CD4-positive, alpha-beta T cell (primary cell): ENCODE data around the gene FLRT1. TPM values are rescaled to one million over a fixed set of nuclear protein-coding genes. Genes with fewer than 3 reads are reported as not detected.
A peak's percentile ranks its signal among the peaks of the same experiment; 100 is the strongest.

Experiments used
- ATAC-seq: fragments of 200-7000 bp; cut with Tn5 transposase; one replicate; pipeline ENCODE4 v1.10.0; 2022; ENCODE audit warnings: mild to moderate bottlenecking; ENCODE audit not compliant: poor library complexity
- CTCF ChIA-PET: fragments of 350-600 bp; sonication (Branson Sonifier 250); formaldehyde crosslinking; loops from one replicate; lab custom pipeline; 2021; ENCODE audit warnings: antibody characterized with exemption, inconsistent platforms; lab: Charles Lee
- POLR2A ChIA-PET: fragments of 350-600 bp; sonication (Branson Sonifier 250); formaldehyde crosslinking; loops from one replicate; lab custom pipeline; 2021; ENCODE audit warnings: antibody characterized with exemption, inconsistent platforms; lab: Charles Lee
- DNase-seq, 14 experiments: peaks; one replicate each; pipeline ENCODE4 v3.0.0-alpha.2; 2013 to 2020; ENCODE audit warnings: mixed read lengths in 2 of 14
- H3K27ac ChIP-seq, 2 donors: one replicate each; pipeline versions ENCODE4 v1.5.1 to v1.7.0; 2013; ENCODE audit warnings: low read length in 2 of 2, low read depth in 1 of 2, mild to moderate bottlenecking in 1 of 2
- H3K27me3 ChIP-seq, 2 experiments: 1 replicate in 1 of 2; 2 replicates in 1 of 2; pipeline versions ENCODE4 v1.6.1 to v1.7.0; 2013; ENCODE audit warnings: low read length in 2 of 2, control low read depth in 1 of 2, mild to moderate bottlenecking in 1 of 2, moderate library complexity in 1 of 2; ENCODE audit not compliant: insufficient read depth in 2 of 2, control insufficient read depth in 1 of 2
- H3K36me3 ChIP-seq: one replicate; pipeline ENCODE4 v1.6.1; 2013; ENCODE audit warnings: low read length, control low read depth; ENCODE audit not compliant: insufficient read depth
- H3K4me1 ChIP-seq: one replicate; pipeline ENCODE4 v1.6.1; 2013; ENCODE audit warnings: low read length, control low read depth; ENCODE audit not compliant: insufficient read depth
- H3K4me3 ChIP-seq: one replicate; pipeline ENCODE4 v1.5.1; 2013; ENCODE audit warnings: mild to moderate bottlenecking, low read length, moderate library complexity
- H3K9me3 ChIP-seq, 2 experiments: 1 replicate in 1 of 2; 2 replicates in 1 of 2; pipeline versions ENCODE4 v1.6.1 to v1.7.0; 2013; ENCODE audit warnings: low read length in 2 of 2, mild to moderate bottlenecking in 2 of 2, control low read depth in 1 of 2, moderate library complexity in 1 of 2; ENCODE audit not compliant: control insufficient read depth in 1 of 2, insufficient read depth in 1 of 2
- H3K27ac Mint-ChIP-seq: one replicate; pipeline ENCODE4 v1.8.0; 2020; ENCODE audit warnings: mixed read lengths
- H3K27me3 Mint-ChIP-seq: one replicate; pipeline ENCODE4 v1.8.0; 2021; ENCODE audit warnings: mixed read lengths
- H3K36me3 Mint-ChIP-seq: one replicate; pipeline ENCODE4 v1.8.0; 2021; ENCODE audit warnings: low read depth, mixed read lengths
- H3K4me1 Mint-ChIP-seq: one replicate; pipeline ENCODE4 v1.8.0; 2021; ENCODE audit warnings: low read depth, mixed read lengths
- H3K4me3 Mint-ChIP-seq: one replicate; pipeline ENCODE4 v1.8.0; 2020; ENCODE audit warnings: mild to moderate bottlenecking, mixed read lengths
- H3K9me3 Mint-ChIP-seq: one replicate; pipeline ENCODE4 v1.8.0; 2020; ENCODE audit warnings: mixed read lengths
- CTCF ChIP-seq: fragments of 200-600 bp; IDR thresholded peaks from one replicate; pipeline ENCODE4 v1.8.0; 2022; ENCODE audit warnings: antibody characterized with exemption, mild to moderate bottlenecking
- intact Hi-C, 2 experiments: fragments of 100-400 bp; cut with DNase I in 1 of 2; cut with micrococcal nuclease in 1 of 2; formaldehyde crosslinking; loops; one replicate each; pipeline versions ENCODE4 v1.15.1 to v1.9.0; 2023 to 2025; cut with DNase I, micrococcal nuclease
- total RNA-seq, 174 experiments: library from RNA in 2 of 174; stranded (reverse) in 2 of 174; gene quantifications; one replicate each; pipeline ENCODE4 v1.2.3 and lab custom pipeline; 2021 to 2026

Gene FLRT1
- total RNA-seq, 2 experiments from 2014 or later = not detected

GRCh38 chr11:63998558-63999348 lies 37.0 kb upstream of the FLRT1 start:
- peaks cover 35% of the 10 kb centered on the region for H3K36me3 ChIP-seq
- H3K4me1 ChIP-seq = peaks cover 28% of the 10 kb centered on the region
- H3K9me3 Mint-ChIP-seq = no peaks in the 10 kb centered on the region
- ChIA-PET POLR2A (interaction anchor here (2.2 to 3.0 kb wide), 3 partner anchors 13 to 187 kb away, joined by 10 to 13 read pairs (median 13); partner anchors contain the start of genes COX8A, OTUB1 and STIP1), CTCF (interaction anchor here (1.1 kb wide), 1 partner anchor 41 kb away, joined by 3 read pairs; no protein-coding TSS in a partner anchor)
- H3K4me3 ChIP-seq = no peak overlapping the region
- TF ChIP-seq CTCF = no peak
- intact Hi-C loops = loop anchor here in 1 of 2 experiments (10.0 kb wide), 1 partner anchor 306 kb away; the partner anchor contains the start of genes CATSPERZ and ESRRA
- H3K27ac Mint-ChIP-seq = no peak overlapping the region
- H3K4me1 Mint-ChIP-seq = peaks cover 9% of the 10 kb centered on the region
- peak overlapping the region; percentile 42 for H3K4me3 Mint-ChIP-seq
- H3K27me3 ChIP-seq = peaks cover 0 to 3% of the 10 kb centered on the region in 2 experiments
- peaks cover 46% of the 10 kb centered on the region for H3K36me3 Mint-ChIP-seq
- H3K27ac ChIP-seq = no peak overlapping the region
- no peaks in the 10 kb centered on the region for H3K9me3 ChIP-seq
- ATAC-seq (peak; percentile 23), DNase-seq (peak in 4 of 14 experiments; percentile 9 to 49 (median 16))
- no peaks in the 10 kb centered on the region for H3K27me3 Mint-ChIP-seq

- H3K27ac Mint-ChIP-seq = no peak overlapping the region
- DNase-seq (peak; percentile 36 to 83 (median 54)), ATAC-seq (peak; percentile 62)
- peaks cover 0 to 3% of the 10 kb centered on the region in 2 experiments for H3K27me3 ChIP-seq
- H3K36me3 Mint-ChIP-seq = peaks cover 41% of the 10 kb centered on the region
- peak overlapping the region; percentile 30 for H3K4me3 ChIP-seq
- H3K27ac ChIP-seq = no peak overlapping the region
- CTCF ChIA-PET = interaction anchor here (0.5 to 2.4 kb wide), 10 partner anchors 9 to 317 kb away, joined by 3 to 15 read pairs (median 6); partner anchors contain the start of gene OTUB1
- POLR2A ChIA-PET = interaction anchor here (0.7 to 3.0 kb wide), 6 partner anchors 14 to 242 kb away, joined by 3 to 13 read pairs (median 7); partner anchors contain the start of genes COX8A, OTUB1 and STIP1
- intact Hi-C loops = loop anchor here (1.0 to 10.0 kb wide), 3 partner anchors 149 to 305 kb away; partner anchors contain the start of genes CATSPERZ (in 1 of the 2) and ESRRA (in 1 of the 2)
- peaks cover 33% of the 10 kb centered on the region for H3K36me3 ChIP-seq
- peaks cover 9% of the 10 kb centered on the region for H3K4me1 Mint-ChIP-seq
- no peak for TF ChIP-seq CTCF
- no peaks in the 10 kb centered on the region for H3K27me3 Mint-ChIP-seq
- peak overlapping the region; percentile 11 for H3K4me3 Mint-ChIP-seq
- no peaks in the 10 kb centered on the region for H3K9me3 Mint-ChIP-seq
- peaks cover 28% of the 10 kb centered on the region for H3K4me1 ChIP-seq
- H3K9me3 ChIP-seq = peaks cover 0 to 4% of the 10 kb centered on the region in 2 experiments
These were observed 36.2 kb upstream of the FLRT1 start for GRCh38 chr11:63999349-64000025.
